HG02938 (cell line): Measurements from ENCODE around the gene FBXO46.

Experiments
- ATAC-seq: cut with Tn5 transposase; IDR thresholded peaks from one replicate; pipeline ENCODE4 v1.9.1; 2021; ENCODE audit warnings: mild to moderate bottlenecking, moderate library complexity; ENCODE audit not compliant: unreplicated experiment

The FBXO46 gene, protein sequence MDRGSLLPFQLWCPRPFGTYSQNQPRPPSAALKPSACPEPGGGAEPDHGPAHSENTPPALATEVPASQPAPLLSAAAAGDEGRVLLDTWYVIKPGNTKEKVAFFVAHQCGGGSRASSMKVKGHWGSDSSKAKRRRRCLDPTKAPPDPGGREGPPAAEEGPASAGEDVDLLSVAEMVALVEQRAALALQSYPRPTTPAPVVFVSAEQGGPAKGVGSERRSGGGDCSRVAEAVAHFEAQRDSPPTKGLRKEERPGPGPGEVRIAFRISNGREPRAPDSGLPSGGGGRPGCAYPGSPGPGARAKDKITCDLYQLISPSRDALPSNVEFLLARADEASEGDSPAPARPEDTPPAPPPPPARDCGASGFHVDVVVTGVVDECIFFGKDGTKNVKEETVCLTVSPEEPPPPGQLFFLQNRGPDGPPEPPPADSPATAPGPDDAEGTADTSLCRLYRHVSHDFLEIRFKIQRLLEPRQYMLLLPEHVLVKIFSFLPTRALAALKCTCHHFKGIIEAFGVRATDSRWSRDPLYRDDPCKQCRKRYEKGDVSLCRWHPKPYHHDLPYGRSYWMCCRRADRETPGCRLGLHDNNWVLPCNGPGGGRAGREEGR

DNA sequence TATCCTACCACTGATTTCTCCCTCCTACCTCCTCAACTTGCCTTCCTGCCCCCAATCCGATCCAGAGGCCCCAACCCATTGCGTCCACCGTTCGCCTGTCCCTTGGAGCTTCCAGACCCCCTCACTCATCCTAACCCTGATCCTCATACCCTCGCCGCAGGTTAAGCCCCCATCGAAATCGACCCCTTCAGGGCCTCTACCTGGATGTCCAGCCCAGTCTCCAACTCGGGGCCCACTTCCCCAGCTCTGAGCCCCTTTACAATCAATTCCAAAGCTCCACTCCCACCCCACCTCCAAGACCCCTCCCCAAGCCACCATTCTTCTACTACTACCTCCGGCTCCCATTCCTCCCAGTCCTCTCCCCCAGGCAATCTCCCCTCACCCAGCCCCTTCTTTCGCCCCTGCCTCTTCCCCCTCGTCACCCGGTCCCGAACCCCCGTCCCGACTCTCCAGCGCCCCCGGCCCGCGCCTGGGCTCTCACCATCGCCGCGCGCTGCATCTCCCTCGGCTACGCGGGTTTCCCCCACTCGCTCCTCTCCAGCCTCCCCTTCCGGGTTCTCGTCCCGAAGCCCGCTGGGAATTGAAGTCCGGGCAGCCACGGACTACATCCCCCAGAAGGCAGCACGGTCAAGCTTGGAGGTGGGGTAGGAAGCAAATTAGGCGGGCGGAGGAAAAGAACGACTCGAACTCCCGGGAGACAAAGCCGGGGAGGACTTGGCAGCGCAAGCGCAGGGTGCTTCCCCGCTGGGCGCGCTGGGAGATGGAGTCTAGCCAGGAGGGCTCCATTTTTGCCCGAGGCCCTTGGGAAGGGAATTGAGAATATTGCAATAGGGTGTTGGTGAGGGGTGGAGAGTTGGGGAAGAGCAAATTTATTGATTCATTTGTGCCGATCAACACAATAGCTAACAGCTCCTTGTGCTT lies at the start of gene FBXO46:
TSS of gene FBXO46 (minus strand) at position 529 of the 921 bp plus-strand sequence. CDS start 17,401 bp downstream, outside the sequence.
- peak; percentile 83 for ATAC-seq

DNA sequence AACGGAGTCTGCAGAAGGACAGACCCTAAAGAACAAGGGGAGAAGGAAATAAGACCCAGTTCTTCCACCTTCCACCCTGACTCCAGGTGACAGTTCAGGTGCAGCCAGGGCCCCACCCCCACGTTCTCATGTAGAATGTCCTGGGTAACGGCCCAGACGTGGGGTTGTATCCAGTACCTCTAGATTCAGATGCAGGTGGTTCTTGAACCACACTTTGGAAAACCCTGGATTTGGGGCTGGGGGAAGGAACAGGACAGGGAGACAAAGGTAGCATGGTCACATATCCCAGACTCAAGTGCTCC lies 49.4 kb upstream of the FBXO46 start:
- no peak for ATAC-seq

DNA sequence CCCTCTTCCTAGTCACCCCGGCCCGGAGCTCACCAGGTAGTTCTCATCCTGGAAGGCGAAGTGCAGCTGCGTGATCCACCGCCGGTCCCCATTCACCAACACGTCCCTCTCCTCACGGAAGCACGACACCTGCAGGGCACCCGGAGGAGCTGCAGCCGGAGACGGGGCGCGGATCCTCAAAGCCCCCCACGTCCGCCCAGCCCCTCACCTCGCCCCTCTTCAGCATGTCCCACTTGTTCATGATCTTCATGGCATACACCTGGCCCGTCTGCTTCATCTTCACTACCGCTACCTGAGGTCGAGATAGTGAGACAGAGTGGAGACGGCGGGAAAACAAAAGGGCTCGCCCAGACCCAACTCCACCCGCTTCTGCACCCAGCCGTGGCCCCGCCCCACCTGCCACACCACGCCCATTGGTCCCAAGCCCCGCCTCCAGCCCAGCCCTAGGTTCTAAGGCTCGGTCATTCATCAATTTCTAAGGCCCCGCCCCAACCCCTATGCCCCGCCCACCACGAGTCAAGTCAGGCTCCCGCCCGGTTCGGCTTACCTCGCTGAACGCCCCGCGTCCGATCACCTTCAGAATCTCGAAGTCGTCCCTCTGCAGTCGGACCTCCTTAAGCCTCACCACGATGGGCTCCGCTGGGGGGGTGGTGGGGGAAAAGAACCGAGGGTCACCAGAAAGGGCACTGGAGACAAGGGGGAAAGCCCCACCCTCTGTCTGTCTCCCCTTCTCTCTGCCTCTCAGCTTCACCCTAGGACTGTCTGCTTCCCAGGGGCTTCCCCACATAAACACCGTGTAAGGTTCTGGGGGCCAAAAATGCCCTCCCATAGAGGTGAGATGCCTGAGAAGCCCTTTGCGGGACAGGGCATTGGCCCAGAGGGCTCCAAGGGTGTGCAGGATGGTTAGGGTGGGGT lies 48.8 kb upstream of the FBXO46 start:
- peak; percentile 81 for ATAC-seq

DNA sequence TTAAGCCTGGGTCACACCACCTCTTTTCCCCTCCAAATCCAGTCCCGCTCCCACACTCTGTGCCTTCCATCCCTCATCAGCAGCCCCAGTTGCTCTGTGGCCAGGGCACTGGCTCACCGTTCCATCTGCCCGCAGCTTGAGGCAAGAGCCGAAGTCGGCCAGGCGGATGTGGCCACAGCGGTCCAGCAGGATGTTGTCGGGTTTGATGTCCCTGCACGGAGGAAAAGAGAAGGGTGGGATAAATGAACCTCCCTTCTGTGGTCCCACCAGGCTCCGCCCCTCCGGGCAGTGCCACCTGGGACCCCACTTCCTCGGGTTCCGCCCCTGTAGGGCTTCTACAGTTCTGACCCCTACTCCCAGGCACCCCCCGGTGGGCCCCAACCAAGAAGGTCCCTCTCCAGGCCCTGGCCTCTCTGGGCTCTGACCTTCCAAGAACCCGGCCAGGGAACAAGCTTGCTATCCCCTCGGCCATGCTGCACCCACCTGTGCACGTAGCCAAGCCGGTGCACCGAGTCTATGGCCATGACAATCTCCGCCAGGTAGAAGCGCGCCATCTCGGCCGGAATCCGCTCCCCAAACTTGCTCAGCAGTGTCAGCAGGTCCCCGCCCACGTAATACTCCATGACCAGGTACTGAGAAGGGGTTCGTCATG lies 47.4 kb upstream of the FBXO46 start:
- ATAC-seq = no peak

DNA sequence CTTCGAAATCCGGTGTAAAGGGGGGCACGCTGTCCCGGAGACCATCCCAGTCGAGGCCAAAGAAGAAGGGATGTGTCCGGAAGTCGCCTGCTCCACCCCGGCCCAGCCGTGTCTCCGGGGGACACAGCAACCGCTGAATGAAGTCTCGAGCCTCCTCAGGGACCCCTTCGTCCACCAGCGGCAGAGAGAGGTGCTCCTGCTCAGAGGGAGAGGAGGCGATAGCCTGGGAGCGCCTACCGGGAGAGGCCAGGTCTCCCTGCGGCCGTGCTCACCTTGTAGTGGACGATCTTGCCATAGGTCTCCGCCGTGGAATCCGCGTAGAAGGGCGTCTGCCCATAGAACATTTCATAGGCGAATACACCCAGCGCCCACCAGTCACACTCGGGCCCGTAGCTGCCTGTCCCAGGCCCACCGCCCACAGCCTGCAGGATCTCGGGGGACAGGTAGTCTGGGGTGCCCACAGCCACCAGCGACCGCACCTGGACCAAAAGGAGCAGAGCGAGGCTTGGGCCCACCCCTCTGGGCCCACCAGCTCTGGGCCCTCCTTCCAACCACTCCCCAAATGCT lies 46.8 kb upstream of the FBXO46 start:
- ATAC-seq = no peak

DNA sequence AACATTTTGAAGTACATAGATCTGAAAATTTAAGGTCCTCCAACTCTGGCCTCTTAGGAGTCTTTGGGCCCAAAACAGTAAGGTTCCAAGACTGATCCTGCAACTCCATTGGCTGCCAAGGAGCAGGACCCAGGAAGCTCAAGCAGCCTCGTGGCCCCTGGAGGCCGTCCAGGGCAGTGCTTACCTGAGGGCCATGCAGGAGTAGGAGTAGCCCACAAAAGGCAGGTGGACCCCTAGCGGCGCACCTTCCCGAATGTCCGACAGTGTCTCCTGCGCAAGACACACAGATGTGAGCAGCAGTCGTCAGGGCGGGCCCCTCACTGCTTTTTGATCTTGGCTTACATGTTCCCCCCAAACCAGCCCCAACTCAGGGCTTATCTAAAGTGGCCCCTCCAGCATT lies 44.1 kb upstream of the FBXO46 start:
- ATAC-seq = no peak

DNA sequence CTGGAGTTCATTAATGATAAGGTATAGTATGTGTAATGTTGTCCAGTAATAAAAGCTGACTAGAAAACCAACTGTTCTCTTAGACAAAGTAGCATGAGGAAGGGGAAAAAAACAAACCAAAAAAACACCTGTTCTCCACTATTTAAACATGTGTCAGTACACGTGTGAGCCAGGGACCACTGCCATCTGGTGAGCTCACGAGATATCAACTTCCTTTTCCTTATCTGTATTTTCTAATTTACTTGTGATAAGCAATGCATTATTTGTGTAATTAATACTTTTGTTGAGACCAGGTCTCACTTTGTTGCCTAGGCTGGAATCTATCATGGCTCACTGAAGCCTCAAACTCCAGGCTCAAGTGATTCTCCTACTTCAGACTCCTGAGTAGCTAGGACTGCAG lies 42.7 kb upstream of the FBXO46 start:
- no peak for ATAC-seq

DNA sequence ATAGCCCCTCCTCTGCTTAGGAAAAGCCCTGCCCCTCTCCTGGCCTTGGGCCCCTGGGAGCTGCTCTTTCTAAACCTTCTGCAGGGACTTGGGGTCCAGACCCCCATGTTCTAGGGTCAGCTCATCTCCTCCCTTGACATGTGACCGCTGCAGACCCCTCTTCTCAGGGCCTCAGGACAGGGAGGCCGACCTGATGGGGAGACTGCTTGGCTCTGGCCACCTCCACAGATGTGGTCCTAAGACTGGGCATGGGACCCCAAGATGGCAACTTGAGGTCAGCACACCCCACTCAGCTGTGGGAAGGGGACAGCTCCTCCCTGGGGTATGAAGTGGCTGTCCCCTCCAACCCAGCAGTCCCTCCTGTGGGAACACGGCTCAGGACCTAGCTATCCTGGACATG lies 42.2 kb upstream of the FBXO46 start:
- ATAC-seq = no peak

DNA sequence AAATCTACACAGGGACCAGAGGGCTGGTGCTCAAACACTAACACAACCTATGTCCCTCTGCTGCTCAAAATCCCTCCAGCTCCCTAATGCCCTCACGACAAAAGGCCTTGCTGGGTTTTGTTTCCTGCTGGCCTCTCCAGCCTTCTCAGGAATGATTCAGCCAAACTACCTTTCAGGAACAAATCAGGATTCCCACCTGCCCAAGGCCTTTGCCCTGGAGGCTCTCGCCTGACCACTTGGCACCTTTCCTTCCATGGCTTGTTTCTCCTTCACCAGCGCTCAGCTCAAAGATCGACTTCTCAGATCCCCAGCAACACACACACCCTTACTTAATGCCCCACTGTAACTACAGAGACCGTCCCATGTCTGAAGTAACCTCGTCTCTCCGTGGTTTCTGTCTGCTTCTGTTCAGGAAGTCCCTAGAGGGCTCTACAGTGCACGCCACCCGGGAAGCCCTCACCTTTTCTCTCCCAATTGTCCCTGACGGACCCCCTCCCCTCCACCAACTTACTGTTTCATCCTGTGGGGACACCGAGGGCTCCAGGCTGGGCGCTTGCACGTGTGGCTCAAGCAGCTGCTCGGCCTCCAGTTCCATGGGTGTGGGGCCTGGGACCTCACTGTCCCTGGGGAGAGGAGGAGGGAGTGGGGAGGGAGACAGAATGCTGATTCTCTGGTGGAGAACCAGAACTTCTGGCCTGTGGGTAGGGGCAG lies 41.6 kb upstream of the FBXO46 start:
- ATAC-seq = no peak

DNA sequence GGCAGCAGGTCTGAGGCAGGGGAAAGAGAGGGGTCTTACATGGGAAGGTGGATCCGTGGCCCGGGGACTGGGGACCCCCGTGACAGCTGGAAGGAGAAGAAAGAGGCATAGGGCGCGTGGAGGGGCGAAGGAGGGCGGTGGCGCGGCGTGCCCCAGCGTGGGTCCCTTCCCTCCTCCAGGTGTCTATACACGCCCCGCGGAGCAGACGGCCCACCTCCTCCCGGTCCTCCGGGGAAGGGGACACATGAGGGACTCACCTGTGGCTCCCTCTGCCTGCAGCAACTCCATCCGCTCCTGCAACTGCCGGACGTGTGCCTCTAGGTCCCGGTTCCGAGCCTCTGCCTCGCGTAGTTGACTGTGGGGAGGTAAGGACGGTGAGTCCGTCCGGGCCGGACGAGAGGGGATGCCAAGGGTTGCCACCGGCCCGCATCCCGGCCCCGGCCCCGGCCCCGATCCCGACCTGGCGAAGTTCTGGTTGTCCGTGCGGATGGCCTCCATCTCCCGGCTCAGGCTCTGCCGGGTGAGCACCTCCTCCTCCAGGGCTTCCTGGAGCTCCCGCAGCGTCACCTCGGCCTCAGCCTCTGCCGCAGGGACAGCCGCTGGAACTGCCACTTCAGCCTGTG lies 40.7 kb upstream of the FBXO46 start:
- no peak for ATAC-seq

DNA sequence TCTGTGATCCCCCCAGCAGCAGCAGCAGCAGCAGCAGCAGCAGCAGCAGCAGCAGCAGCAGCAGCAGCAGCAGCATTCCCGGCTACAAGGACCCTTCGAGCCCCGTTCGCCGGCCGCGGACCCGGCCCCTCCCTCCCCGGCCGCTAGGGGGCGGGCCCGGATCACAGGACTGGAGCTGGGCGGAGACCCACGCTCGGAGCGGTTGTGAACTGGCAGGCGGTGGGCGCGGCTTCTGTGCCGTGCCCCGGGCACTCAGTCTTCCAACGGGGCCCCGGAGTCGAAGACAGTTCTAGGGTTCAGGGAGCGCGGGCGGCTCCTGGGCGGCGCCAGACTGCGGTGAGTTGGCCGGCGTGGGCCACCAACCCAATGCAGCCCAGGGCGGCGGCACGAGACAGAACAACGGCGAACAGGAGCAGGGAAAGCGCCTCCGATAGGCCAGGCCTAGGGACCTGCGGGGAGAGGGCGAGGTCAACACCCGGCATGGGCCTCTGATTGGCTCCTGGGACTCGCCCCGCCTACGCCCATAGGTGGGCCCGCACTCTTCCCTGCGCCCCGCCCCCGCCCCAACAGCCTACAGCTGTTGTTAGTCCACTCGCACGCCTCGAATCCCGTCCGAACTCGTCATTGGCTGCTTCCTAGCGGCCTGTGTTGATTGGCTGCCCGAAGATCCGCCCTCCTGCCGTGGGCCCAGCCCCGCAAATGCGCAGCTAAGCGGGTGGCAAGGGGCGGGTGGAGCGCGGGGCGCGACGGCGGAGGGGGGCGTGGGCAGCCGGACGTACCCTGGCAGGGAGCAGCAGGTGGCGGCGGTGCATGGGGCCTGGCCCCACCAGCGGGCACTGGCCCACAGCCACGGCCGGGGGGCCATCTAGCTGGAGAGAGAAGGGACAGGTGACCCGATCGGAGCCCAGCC lies 39.8 kb upstream of the FBXO46 start:
- peak; percentile 43 for ATAC-seq

DNA sequence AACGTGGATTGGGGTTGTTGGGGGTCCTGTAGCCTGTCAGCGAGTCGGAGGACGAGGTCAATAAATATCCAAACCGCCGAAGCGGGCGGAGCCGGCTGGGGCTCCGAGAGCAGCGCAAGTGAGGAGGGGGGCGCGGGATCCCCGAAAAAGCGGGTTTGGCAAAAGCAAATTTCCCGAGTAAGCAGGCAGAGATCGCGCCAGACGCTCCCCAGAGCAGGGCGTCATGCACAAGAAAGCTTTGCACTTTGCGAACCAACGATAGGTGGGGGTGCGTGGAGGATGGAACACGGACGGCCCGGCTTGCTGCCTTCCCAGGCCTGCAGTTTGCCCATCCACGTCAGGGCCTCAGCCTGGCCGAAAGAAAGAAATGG lies 39.1 kb upstream of the FBXO46 start:
- no peak for ATAC-seq

DNA sequence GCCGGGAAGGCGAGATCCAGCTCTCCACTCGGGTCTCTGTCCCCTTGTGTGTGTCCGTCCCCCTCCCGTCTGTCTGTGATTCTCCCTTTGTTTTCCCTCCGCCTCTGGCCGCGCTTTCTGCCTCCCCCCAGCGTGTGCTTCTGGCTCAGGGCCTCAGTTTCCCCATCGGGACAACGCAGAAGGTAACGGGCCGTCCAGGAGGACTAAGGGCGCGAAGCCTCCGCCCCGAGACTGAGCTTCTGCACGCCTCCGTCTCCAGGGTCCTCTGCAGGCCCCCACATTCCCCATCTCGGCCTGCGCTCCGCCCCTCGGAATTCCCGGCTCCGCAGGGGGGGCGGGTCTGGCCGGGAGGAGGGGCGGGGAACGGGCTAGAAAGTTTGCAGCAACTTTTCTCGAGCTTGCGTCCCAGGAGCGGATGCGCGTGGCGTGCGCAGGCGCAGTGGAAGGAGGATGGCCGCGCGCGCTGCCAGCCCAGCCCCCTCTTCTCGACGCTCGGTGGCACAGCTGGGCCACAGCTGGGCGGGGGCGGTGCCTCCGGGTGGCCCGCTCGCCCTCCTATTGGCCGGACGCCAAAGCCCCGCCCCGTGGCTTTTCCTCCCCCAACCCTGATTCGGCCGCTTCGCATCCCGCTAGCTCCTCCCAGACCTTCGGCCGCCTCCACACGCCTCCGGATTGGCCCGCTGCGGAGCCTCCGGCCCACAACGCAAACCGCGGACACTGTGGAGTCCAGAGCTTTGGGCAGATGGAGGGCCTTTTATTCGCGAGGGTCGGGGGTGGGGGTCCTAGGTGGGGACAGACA lies 38.5 kb upstream of the FBXO46 start, which contains the start of gene SIX5:
TSS of gene SIX5 (minus strand) at position 269 of the 799 bp plus-strand sequence. CDS start 408 bp downstream, outside the sequence.
- ATAC-seq = peak; percentile 49

DNA sequence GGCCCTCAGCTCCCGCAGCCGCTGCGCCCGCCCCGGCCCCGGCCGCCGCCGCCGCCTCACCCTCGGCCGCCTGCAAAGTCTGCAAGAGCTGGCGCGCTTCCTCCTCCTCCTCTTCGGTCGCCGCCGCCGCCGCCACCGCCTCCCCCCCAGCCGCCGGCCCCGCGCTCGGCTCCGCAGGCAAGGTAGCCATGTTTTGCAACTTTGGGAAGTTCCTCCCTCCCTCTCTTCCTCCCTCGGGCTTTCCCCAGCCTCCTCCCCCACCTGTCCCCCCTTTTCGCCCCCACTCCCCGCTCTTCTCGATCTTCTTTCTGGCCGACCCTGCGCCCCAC lies 37.9 kb upstream of the FBXO46 start:
- no peak for ATAC-seq

DNA sequence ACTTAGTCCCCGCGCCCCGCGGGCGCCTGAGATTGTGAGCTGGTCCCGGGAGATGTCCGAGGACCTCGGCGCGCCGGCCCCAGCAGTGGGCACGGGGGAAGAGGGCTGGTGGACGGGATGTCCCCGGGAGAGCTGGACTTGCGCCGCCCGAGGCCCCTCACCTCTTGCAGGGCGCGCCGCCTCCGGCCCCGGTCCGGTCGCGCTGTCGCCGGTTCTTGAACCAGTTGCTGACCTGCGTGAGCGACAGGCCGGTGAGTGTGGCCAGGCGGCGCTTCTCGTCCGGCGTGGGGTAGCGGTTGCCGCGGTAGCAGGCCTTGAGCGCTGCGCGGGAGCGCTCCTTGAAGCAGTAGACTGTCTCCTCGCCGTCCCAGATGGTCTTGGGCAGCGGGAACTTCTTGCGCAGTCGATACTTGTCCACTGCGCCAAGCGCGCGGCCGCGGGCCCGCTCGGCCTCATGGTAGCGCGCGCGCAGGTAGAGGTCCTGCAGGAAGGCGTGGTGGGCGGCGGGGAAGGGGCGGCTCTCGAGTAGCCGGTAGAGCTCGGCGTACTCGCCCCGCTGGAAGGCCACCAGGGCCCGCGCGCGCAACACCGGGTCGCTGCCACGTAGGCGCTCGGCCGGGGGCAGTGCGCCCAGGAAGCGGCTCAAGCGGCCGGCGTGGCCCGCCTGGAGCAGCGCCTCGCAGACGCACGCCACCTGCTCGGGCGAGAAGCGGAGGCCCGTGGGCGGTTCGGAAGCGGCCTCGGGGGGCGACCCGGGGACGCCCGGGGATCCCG lies 37.4 kb upstream of the FBXO46 start:
- ATAC-seq = no peak

DNA sequence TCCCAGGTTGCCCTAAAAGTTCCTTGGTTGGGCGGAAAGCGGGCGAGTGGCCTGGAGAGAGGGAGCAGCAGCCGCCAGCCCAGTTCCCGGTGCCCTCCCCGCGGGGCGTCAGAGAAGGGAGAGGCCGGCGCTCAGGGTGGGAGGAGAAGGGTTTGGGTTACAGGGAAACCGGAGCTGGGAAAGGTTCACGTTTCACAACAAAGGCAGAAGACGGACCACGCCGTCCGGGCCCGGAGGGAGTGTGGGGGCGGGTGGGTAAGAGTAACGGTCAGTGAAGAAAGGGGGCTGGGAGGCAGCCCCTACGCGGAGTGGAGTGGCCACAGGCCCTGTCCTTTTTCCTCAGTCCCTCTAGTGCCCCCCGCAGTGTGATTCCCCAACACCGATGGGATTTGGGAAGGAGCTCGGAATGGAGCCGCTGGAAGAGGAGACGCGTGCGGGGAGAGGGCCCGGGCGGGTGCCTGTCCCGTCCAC lies 36.7 kb upstream of the FBXO46 start:
- ATAC-seq = no peak
